Muscle layer of duodenum (tissue), 2 donors: ENCODE data around the gene GNAQ.

Experiments
- H3K27ac ChIP-seq: one replicate; pipeline ENCODE4 v1.7.0; 2013; ENCODE audit warnings: mild to moderate bottlenecking, low read length
- H3K27me3 ChIP-seq: one replicate; pipeline ENCODE4 v1.7.0; 2013; ENCODE audit warnings: low read depth, mild to moderate bottlenecking, control low read depth, low read length
- H3K36me3 ChIP-seq, 2 donors: one replicate each; pipeline ENCODE4 v1.7.0; 2013; ENCODE audit warnings: low read length in 2 of 2, control low read depth in 1 of 2, mild to moderate bottlenecking in 1 of 2; ENCODE audit not compliant: insufficient read depth in 2 of 2, control insufficient read depth in 1 of 2
- H3K4me1 ChIP-seq, 2 donors: one replicate each; pipeline ENCODE4 v1.7.0; 2013; ENCODE audit warnings: low read length in 2 of 2, mild to moderate bottlenecking in 2 of 2, control low read depth in 1 of 2, moderate library complexity in 1 of 2; ENCODE audit not compliant: insufficient read depth in 2 of 2, control insufficient read depth in 1 of 2
- H3K4me3 ChIP-seq, 2 donors: one replicate each; pipeline ENCODE4 v1.7.0; 2013; ENCODE audit warnings: low read length in 2 of 2, low read depth in 1 of 2, mild to moderate bottlenecking in 1 of 2
- H3K9me3 ChIP-seq, 2 donors: one replicate each; pipeline ENCODE4 v1.7.0; 2013; ENCODE audit warnings: low read length in 2 of 2, control low read depth in 1 of 2, mild to moderate bottlenecking in 1 of 2; ENCODE audit not compliant: control insufficient read depth in 1 of 2
- donor health status: healthy.

Gene GNAQ

GRCh38 chr9:77898864-77899263 lies 132.7 kb downstream of the GNAQ start:
- Histone ChIP-seq H3K4me3 (no peak overlapping the region), H3K4me1 (peaks cover 0 to 9% of the 10 kb centered on the region in 2 donors), H3K36me3 (no peaks in the 10 kb centered on the region), H3K27ac (no peak overlapping the region), H3K27me3 (no peaks in the 10 kb centered on the region), H3K9me3 (no peaks in the 10 kb centered on the region)

GRCh38 chr9:77896938-77897667 lies 134.5 kb downstream of the GNAQ start:
- no peaks in the 10 kb centered on the region for H3K36me3 ChIP-seq
- H3K27ac ChIP-seq, result no peak overlapping the region
- no peak overlapping the region for H3K4me3 ChIP-seq
- no peaks in the 10 kb centered on the region for H3K9me3 ChIP-seq
- H3K27me3 ChIP-seq, result no peaks in the 10 kb centered on the region
- peaks cover 0 to 9% of the 10 kb centered on the region in 2 donors for H3K4me1 ChIP-seq

- Histone ChIP-seq H3K27ac (no peak overlapping the region), H3K36me3 (no peaks in the 10 kb centered on the region), H3K4me3 (no peak overlapping the region), H3K27me3 (no peaks in the 10 kb centered on the region), H3K9me3 (no peaks in the 10 kb centered on the region), H3K4me1 (peaks cover 0 to 9% of the 10 kb centered on the region in 2 donors)
Observed at GRCh38 chr9:77896269-77896937, 135.2 kb downstream of the GNAQ start.

GRCh38 chr9:77893706-77894105 lies 137.9 kb downstream of the GNAQ start:
- Histone ChIP-seq H3K4me3 (no peak overlapping the region), H3K36me3 (peaks cover 0 to 6% of the 10 kb centered on the region in 2 donors), H3K9me3 (no peaks in the 10 kb centered on the region), H3K27me3 (no peaks in the 10 kb centered on the region), H3K4me1 (peaks cover 0 to 9% of the 10 kb centered on the region in 2 donors), H3K27ac (no peak overlapping the region)

GRCh38 chr9:77892955-77893514 lies 138.6 kb downstream of the GNAQ start:
- peaks cover 0 to 6% of the 10 kb centered on the region in 2 donors for H3K36me3 ChIP-seq
- no peak overlapping the region for H3K4me3 ChIP-seq
- H3K27ac ChIP-seq, result no peak overlapping the region
- H3K27me3 ChIP-seq, result no peaks in the 10 kb centered on the region
- H3K9me3 ChIP-seq, result no peaks in the 10 kb centered on the region
- peaks cover 0 to 9% of the 10 kb centered on the region in 2 donors for H3K4me1 ChIP-seq

- no peaks in the 10 kb centered on the region for H3K27me3 ChIP-seq
- H3K4me3 ChIP-seq, result no peak overlapping the region
- H3K4me1 ChIP-seq, result peaks cover 0 to 7% of the 10 kb centered on the region in 2 donors
- H3K27ac ChIP-seq, result no peak overlapping the region
- no peaks in the 10 kb centered on the region for H3K9me3 ChIP-seq
- H3K36me3 ChIP-seq, result peaks cover 0 to 6% of the 10 kb centered on the region in 2 donors
Observed at GRCh38 chr9:77892171-77892570, 139.4 kb downstream of the GNAQ start.

- H3K4me3 ChIP-seq, result no peak overlapping the region
- H3K36me3 ChIP-seq, result peaks cover 0 to 6% of the 10 kb centered on the region in 2 donors
- H3K9me3 ChIP-seq, result no peaks in the 10 kb centered on the region
- H3K27ac ChIP-seq, result no peak overlapping the region
- H3K27me3 ChIP-seq, result no peaks in the 10 kb centered on the region
- no peaks in the 10 kb centered on the region for H3K4me1 ChIP-seq
Observed at GRCh38 chr9:77891128-77891800, 140.3 kb downstream of the GNAQ start.

GRCh38 chr9:77887662-77888061 lies 143.9 kb downstream of the GNAQ start:
- no peaks in the 10 kb centered on the region for H3K27me3 ChIP-seq
- H3K36me3 ChIP-seq, result peaks cover 0 to 6% of the 10 kb centered on the region in 2 donors
- H3K4me3 ChIP-seq, result no peak overlapping the region
- H3K9me3 ChIP-seq, result no peaks in the 10 kb centered on the region
- H3K27ac ChIP-seq, result no peak overlapping the region
- H3K4me1 ChIP-seq, result peaks cover 8 to 17% of the 10 kb centered on the region in 2 donors

GRCh38 chr9:77885104-77885672 lies 146.4 kb downstream of the GNAQ start:
- Histone ChIP-seq H3K36me3 (peaks cover 0 to under 1% of the 10 kb centered on the region in 2 donors), H3K9me3 (no peaks in the 10 kb centered on the region), H3K4me1 (peaks cover 8 to 17% of the 10 kb centered on the region in 2 donors), H3K27ac (no peak overlapping the region), H3K4me3 (no peak overlapping the region), H3K27me3 (no peaks in the 10 kb centered on the region)

GRCh38 chr9:77883846-77884771 lies 147.5 kb downstream of the GNAQ start:
- no peaks in the 10 kb centered on the region for H3K36me3 ChIP-seq
- no peak overlapping the region for H3K27ac ChIP-seq
- no peaks in the 10 kb centered on the region for H3K27me3 ChIP-seq
- no peaks in the 10 kb centered on the region for H3K9me3 ChIP-seq
- H3K4me3 ChIP-seq, result no peak overlapping the region
- H3K4me1 ChIP-seq, result peaks cover 8 to 20% of the 10 kb centered on the region in 2 donors
